GM12873 (cell line): ENCODE results near the gene LSP1.

Experiments
- CTCF ChIP-seq: IDR thresholded peaks from 2 replicates; pipeline ENCODE4 v1.5.1; 2012; ENCODE audit warnings: low read depth, mild to moderate bottlenecking, moderate library complexity, low read length, control low read depth; ENCODE audit not compliant: insufficient read depth; ENCODE audit errors: missing control alignments

The LSP1 gene

GRCh38 chr11:1919391-1920127, 66.7 kb downstream of the LSP1 start, which contains the start of gene TNNT3:
TNNT3 (plus strand) TSS chr11:1919703; CDS start chr11:1922875, 3,172 bp downstream.
- TF ChIP-seq CTCF, result no peak

- TF ChIP-seq CTCF, result no peak
Measured at GRCh38 chr11:1920128-1920908, 67.4 kb downstream of the LSP1 start.

- no peak for TF ChIP-seq CTCF
Measured at GRCh38 chr11:1920909-1921573, 68.2 kb downstream of the LSP1 start.

GRCh38 chr11:1921574-1922141, 68.8 kb downstream of the LSP1 start:
- no peak for TF ChIP-seq CTCF

- no peak for TF ChIP-seq CTCF
Measured at GRCh38 chr11:1922481-1923081, 69.7 kb downstream of the LSP1 start.

- no peak for TF ChIP-seq CTCF
Measured at GRCh38 chr11:1923201-1923956, 70.5 kb downstream of the LSP1 start.
